Natural killer cell (primary cell): ENCODE measurements around the gene SPOP. TPM values are rescaled to one million over a fixed set of nuclear protein-coding genes. Genes with fewer than 3 reads are reported as not detected.
A peak's percentile ranks its signal among the peaks of the same experiment; 100 is the strongest.

Experiments
- ATAC-seq, 3 donors: fragments of 150-1000 bp in 2 of 3; fragments of 200-7000 bp in 1 of 3; cut with Tn5 transposase; 1 replicate in 1 of 3; 2 replicates in 2 of 3; pipeline ENCODE4 v1.10.0; 2021; ENCODE audit warnings: mild to moderate bottlenecking in 2 of 3, moderate library complexity in 2 of 3
- DNase-seq, 2 donors: peaks; one replicate each; pipeline versions ENCODE4 v3.0.0 to v3.0.0-alpha.2; 2013 to 2021; ENCODE audit warnings: mixed read lengths in 1 of 2
- H3K27ac ChIP-seq: one replicate; pipeline ENCODE4 v1.5.1; 2013; ENCODE audit warnings: mild to moderate bottlenecking, low read length
- H3K27me3 ChIP-seq: one replicate; pipeline ENCODE4 v1.6.1; 2013; ENCODE audit warnings: low read length; ENCODE audit not compliant: control insufficient read depth, insufficient read depth
- H3K36me3 ChIP-seq: one replicate; pipeline ENCODE4 v1.6.1; 2013; ENCODE audit warnings: low read length; ENCODE audit not compliant: control insufficient read depth, insufficient read depth
- H3K4me1 ChIP-seq: one replicate; pipeline ENCODE4 v1.6.1; 2013; ENCODE audit warnings: low read length; ENCODE audit not compliant: control insufficient read depth, insufficient read depth
- H3K4me3 ChIP-seq: one replicate; pipeline ENCODE4 v1.5.1; 2013; ENCODE audit warnings: low read length
- H3K9me3 ChIP-seq: one replicate; pipeline ENCODE4 v1.6.1; 2013; ENCODE audit warnings: low read length; ENCODE audit not compliant: control insufficient read depth, insufficient read depth
- H3K27ac Mint-ChIP-seq, 2 donors: one replicate each; pipeline ENCODE4 v1.8.0; 2022; ENCODE audit warnings: mild to moderate bottlenecking in 2 of 2, mixed read lengths in 2 of 2, moderate library complexity in 1 of 2
- H3K27me3 Mint-ChIP-seq, 2 donors: one replicate each; pipeline ENCODE4 v1.8.0; 2022; ENCODE audit warnings: low read depth in 2 of 2, mixed read lengths in 2 of 2
- H3K36me3 Mint-ChIP-seq: one replicate; pipeline ENCODE4 v1.8.0; 2022; ENCODE audit warnings: mixed read lengths
- H3K4me1 Mint-ChIP-seq, 2 donors: one replicate each; pipeline ENCODE4 v1.8.0; 2022; ENCODE audit warnings: mixed read lengths in 2 of 2
- H3K4me3 Mint-ChIP-seq: one replicate; pipeline ENCODE4 v1.8.0; 2022; ENCODE audit warnings: mild to moderate bottlenecking, moderate library complexity, mixed read lengths
- H3K9me3 Mint-ChIP-seq, 2 donors: one replicate each; pipeline ENCODE4 v1.8.0; 2022; ENCODE audit warnings: mixed read lengths in 2 of 2
- CTCF ChIP-seq: fragments of 200-600 bp; IDR thresholded peaks from one replicate; pipeline ENCODE4 v1.8.0; 2022; ENCODE audit warnings: antibody characterized with exemption
- WGBS: methylation state at CpG from one replicate; pipeline ENCODE4 v1.1.7; 2013; ENCODE audit warnings: missing lambda C conversion rate; ENCODE audit not compliant: insufficient coverage; 5-methylcytosine and 5-hydroxymethylcytosine counted together
- intact Hi-C: fragments of 100-400 bp; cut with micrococcal nuclease; formaldehyde crosslinking; loops from one replicate; pipeline ENCODE4 v1.14.2; 2022
- total RNA-seq, 4 donors: library from RNA; stranded (reverse); fragments of 120-200 nt in 1 of 4; gene quantifications; one replicate each; pipeline versions ENCODE4 v1.2.3 to v1.2.4, GENCODE V29; 2013 to 2022

Gene SPOP
- total RNA-seq, 3 donors from 2014 or later (not counting 1 experiment from before 2014, with no cell fraction given), result 45.4 to 56.5 (median 54.7) TPM

GRCh38 chr17:49695698-49696232, 17.9 kb upstream of the SPOP start:
- peak; percentile 23 for TF ChIP-seq CTCF
- Mint-ChIP-seq H3K9me3 (no peaks in the 10 kb centered on the region), H3K4me1 (peaks cover 21 to 22% of the 10 kb centered on the region in 2 donors), H3K36me3 (peaks cover under 1% of the 10 kb centered on the region), H3K27me3 (no peaks in the 10 kb centered on the region), H3K27ac (peak overlapping the region; percentile 84 to 94), H3K4me3 (peak overlapping the region; percentile 61)
- H3K27ac ChIP-seq, result peak overlapping the region; percentile 72
- H3K4me1 ChIP-seq, result peaks cover 21% of the 10 kb centered on the region
- intact Hi-C loops, result loop anchor here (1.0 to 10.0 kb wide), 6 partner anchors 17 to 302 kb away; partner anchors contain the start of genes DLX3 and SPOP
- 29% methylated on average over 4 of the region's 5 CpGs for WGBS
- no peak overlapping the region for H3K4me3 ChIP-seq
- H3K9me3 ChIP-seq, result no peaks in the 10 kb centered on the region
- ATAC-seq (no peak), DNase-seq (no peak)
- H3K27me3 ChIP-seq, result no peaks in the 10 kb centered on the region
- peaks cover 11% of the 10 kb centered on the region for H3K36me3 ChIP-seq

GRCh38 chr17:49694847-49695697, 17.2 kb upstream of the SPOP start:
- WGBS, result 51% methylated on average over 16 of the region's 16 CpGs
- peak; percentile 28 to 63 (median 42) for ATAC-seq
- no peaks in the 10 kb centered on the region for H3K9me3 Mint-ChIP-seq
- Histone ChIP-seq H3K27me3 (no peaks in the 10 kb centered on the region), H3K4me3 (no peak overlapping the region), H3K27ac (peak overlapping the region; percentile 72), H3K4me1 (peaks cover 21% of the 10 kb centered on the region), H3K9me3 (no peaks in the 10 kb centered on the region), H3K36me3 (peaks cover 4% of the 10 kb centered on the region)
- peaks cover 21 to 22% of the 10 kb centered on the region in 2 donors for H3K4me1 Mint-ChIP-seq
- H3K4me3 Mint-ChIP-seq, result peak overlapping the region; percentile 61
- intact Hi-C loops, result loop anchor here (1.0 to 10.0 kb wide), 4 partner anchors 125 to 302 kb away; partner anchors contain the start of gene DLX3
- H3K27ac Mint-ChIP-seq, result peak overlapping the region; percentile 84 to 94
- H3K36me3 Mint-ChIP-seq, result no peaks in the 10 kb centered on the region
- H3K27me3 Mint-ChIP-seq, result no peaks in the 10 kb centered on the region
- DNase-seq, result peak; percentile 69 to 80
- peak; percentile 94 for TF ChIP-seq CTCF

GRCh38 chr17:49692751-49693150, 14.9 kb upstream of the SPOP start:
- DNase-seq, result no peak
- peaks cover 36 to 37% of the 10 kb centered on the region in 2 donors for H3K4me1 Mint-ChIP-seq
- H3K27me3 Mint-ChIP-seq, result no peaks in the 10 kb centered on the region
- no peak overlapping the region for H3K27ac Mint-ChIP-seq
- intact Hi-C loops, result loop anchor here (10.0 kb wide), 1 partner anchor 288 kb away; no protein-coding TSS in a partner anchor
- 84% methylated on average over 4 of the region's 4 CpGs for WGBS
- no peaks in the 10 kb centered on the region for H3K36me3 ChIP-seq
- H3K27ac ChIP-seq, result no peak overlapping the region
- no peak for ATAC-seq
- H3K4me3 ChIP-seq, result no peak overlapping the region
- H3K4me3 Mint-ChIP-seq, result no peak overlapping the region
- H3K4me1 ChIP-seq, result peaks cover 35% of the 10 kb centered on the region
- no peak for TF ChIP-seq CTCF
- H3K9me3 Mint-ChIP-seq, result no peaks in the 10 kb centered on the region
- no peaks in the 10 kb centered on the region for H3K27me3 ChIP-seq
- H3K36me3 Mint-ChIP-seq, result no peaks in the 10 kb centered on the region
- no peaks in the 10 kb centered on the region for H3K9me3 ChIP-seq
